Measurements from ENCODE around the gene FBRSL1. TPM values are rescaled to one million over a fixed set of nuclear protein-coding genes. Genes with fewer than 3 reads are reported as not detected.
A peak's percentile ranks its signal among the peaks of the same experiment; 100 is the strongest.

FBRSL1 gene
- total and polyA plus RNA-seq, 9 of the 15 experiments (the other 6 are each of a cell fraction or from before 2014, with no cell fraction given): 0.24 to 129 (median 7.3) TPM

DNA sequence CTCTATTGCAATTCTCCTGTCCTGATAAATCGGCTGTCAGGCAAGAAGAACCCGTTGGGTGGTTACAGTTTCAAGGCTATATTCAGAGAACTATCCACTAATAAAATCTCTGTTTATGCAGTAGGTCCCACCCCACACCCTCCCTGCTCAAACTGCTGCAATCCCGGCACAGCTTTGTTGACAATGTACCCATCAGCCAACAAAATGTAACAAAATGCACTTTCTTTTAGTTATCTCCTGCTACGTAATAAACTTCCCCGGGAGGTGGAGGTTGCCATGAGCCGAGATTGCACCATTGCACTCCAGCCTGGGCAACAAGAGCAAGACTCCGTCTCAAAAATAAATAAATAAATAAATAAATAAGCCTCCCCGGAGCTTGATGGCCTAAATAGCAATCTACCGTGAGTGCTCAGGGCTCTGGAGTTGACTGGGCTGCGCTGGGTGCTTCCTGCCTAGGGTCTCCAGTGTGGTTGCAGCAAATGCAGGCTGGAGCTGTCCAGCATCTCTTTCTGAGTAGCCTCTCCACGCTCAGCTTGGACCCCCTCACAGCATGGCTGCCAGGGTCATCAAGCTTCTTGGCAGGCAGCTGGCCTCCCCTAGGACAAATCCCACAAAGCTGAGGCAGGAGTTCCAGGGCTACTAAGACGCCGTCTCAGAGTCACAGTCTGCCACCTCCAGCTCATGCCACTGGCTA is 43.2 kb upstream of the FBRSL1 start:
- peaks cover 26 to 34% of the 10 kb centered on the region in 2 experiments; a peak in 3 of 5 replicates for H3K27me3 ChIP-seq (ENCODE audit: control insufficient read depth in 2 of 2, insufficient read depth in 2 of 2, low read length in 2 of 2)
- no peaks in the 10 kb centered on the region for H3K79me2 ChIP-seq (ENCODE audit: control insufficient read depth, insufficient read depth, low read length)
- H3K9me1 ChIP-seq (ENCODE audit: control insufficient read depth, insufficient read depth, low read length): no peaks in the 10 kb centered on the region
- peaks cover 0 to 39% of the 10 kb centered on the region in 2 experiments; a peak in 3 of 5 replicates for H3K4me1 ChIP-seq (replicated peaks in 1 of 2; ENCODE audit: control insufficient read depth in 2 of 2, insufficient read depth in 2 of 2, low read length in 2 of 2)
- FAIRE-seq (no peak), ATAC-seq (no peak), DNase-seq (ENCODE audit: extremely low read depth in 1 of 4, low spot score in 3 of 4) (no peak)
- H3K9me3 ChIP-seq (replicated peaks; ENCODE audit: control insufficient read depth, insufficient read depth, low read depth, low read length): peaks cover 2% of the 10 kb centered on the region; the same call in 1 of the 2 replicates
- WGBS (ENCODE audit: insufficient coverage, low coverage, missing lambda C conversion rate): 67% methylated on average over 13 of the region's 13 CpGs
- H3K9ac ChIP-seq (ENCODE audit: insufficient read depth in 1 of 2, low read depth in 2 of 2, low read length in 2 of 2): no peak overlapping the region; a peak in 1 of 4 replicates
- peak overlapping the region; percentile 90 for H3K4me3 ChIP-seq
- intact Hi-C loops (cut with micrococcal nuclease) (no loop called here), in situ Hi-C loops (cut with MboI) (no loop called here)
- ChIA-PET CTCF (ENCODE audit: low intra/inter-chr PET ratio) (no interaction called here), POLR2A (interaction anchor here (0.8 kb wide), 1 partner anchor 168 kb away, joined by 3 read pairs; no protein-coding TSS in a partner anchor)
- no peaks in the 10 kb centered on the region for H3K36me3 ChIP-seq (ENCODE audit: control insufficient read depth, insufficient read depth, low read length)
- H4K20me1 ChIP-seq (replicated peaks; ENCODE audit: control insufficient read depth, insufficient read depth, low read length): no peaks in the 10 kb centered on the region
- BruUV-seq (replicated peaks): TSS peak; percentile 69
- peak overlapping the region; percentile 96 for H2AFZ ChIP-seq (ENCODE audit: low read depth, low read length)
- peak overlapping the region; percentile 98 for H3K4me2 ChIP-seq (ENCODE audit: insufficient read depth, low read length)
- peak overlapping the region; percentile 18; the same call in 1 of the 3 replicates for H3K27ac ChIP-seq (ENCODE audit: extremely low read depth, low read depth, low read length)
- TF ChIP-seq, protein P1, sequence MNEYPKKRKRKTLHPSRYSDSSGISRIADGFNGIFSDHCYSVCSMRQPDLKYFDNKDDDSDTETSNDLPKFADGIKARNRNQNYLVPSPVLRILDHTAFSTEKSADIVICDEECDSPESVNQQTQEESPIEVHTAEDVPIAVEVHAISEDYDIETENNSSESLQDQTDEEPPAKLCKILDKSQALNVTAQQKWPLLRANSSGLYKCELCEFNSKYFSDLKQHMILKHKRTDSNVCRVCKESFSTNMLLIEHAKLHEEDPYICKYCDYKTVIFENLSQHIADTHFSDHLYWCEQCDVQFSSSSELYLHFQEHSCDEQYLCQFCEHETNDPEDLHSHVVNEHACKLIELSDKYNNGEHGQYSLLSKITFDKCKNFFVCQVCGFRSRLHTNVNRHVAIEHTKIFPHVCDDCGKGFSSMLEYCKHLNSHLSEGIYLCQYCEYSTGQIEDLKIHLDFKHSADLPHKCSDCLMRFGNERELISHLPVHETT (CRISPR knock-in tag; conservative IDR thresholded peaks at IDR 0.05 in 1 of 2, IDR thresholded peaks at IDR 0.05 in 1 of 2): no peak
- TF ChIP-seq, protein P2, sequence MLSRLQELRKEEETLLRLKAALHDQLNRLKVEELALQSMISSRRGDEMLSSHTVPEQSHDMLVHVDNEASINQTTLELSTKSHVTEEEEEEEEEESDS (CRISPR knock-in tag; IDR thresholded peaks at IDR 0.05): no peak
- TF ChIP-seq U2AF2 (optimal IDR thresholded peaks at IDR 0.05; ENCODE audit: low read depth, low read length) (no peak), ZNF764 (CRISPR knock-in tag; IDR thresholded peaks at IDR 0.05; ENCODE audit: low read depth) (no peak), ZNF449 (CRISPR knock-in tag; IDR thresholded peaks at IDR 0.05) (no peak), HMGN3 (IDR thresholded peaks at IDR 0.05; ENCODE audit: borderline replicate concordance, extremely low read depth, insufficient read length, low read depth, low read length) (no peak), CAMTA2 (CRISPR knock-in tag; conservative IDR thresholded peaks at IDR 0.05) (no peak)
- TF ChIP-seq, protein P3, sequence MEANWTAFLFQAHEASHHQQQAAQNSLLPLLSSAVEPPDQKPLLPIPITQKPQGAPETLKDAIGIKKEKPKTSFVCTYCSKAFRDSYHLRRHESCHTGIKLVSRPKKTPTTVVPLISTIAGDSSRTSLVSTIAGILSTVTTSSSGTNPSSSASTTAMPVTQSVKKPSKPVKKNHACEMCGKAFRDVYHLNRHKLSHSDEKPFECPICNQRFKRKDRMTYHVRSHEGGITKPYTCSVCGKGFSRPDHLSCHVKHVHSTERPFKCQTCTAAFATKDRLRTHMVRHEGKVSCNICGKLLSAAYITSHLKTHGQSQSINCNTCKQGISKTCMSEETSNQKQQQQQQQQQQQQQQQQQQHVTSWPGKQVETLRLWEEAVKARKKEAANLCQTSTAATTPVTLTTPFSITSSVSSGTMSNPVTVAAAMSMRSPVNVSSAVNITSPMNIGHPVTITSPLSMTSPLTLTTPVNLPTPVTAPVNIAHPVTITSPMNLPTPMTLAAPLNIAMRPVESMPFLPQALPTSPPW (CRISPR knock-in tag; IDR thresholded peaks at IDR 0.05): no peak
- TF ChIP-seq, protein P4, sequence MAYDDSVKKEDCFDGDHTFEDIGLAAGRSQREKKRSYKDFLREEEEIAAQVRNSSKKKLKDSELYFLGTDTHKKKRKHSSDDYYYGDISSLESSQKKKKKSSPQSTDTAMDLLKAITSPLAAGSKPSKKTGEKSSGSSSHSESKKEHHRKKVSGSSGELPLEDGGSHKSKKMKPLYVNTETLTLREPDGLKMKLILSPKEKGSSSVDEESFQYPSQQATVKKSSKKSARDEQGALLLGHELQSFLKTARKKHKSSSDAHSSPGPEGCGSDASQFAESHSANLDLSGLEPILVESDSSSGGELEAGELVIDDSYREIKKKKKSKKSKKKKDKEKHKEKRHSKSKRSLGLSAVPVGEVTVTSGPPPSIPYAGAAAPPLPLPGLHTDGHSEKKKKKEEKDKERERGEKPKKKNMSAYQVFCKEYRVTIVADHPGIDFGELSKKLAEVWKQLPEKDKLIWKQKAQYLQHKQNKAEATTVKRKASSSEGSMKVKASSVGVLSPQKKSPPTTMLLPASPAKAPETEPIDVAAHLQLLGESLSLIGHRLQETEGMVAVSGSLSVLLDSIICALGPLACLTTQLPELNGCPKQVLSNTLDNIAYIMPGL (CRISPR knock-in tag; IDR thresholded peaks at IDR 0.05): no peak
- TF ChIP-seq, protein P5, sequence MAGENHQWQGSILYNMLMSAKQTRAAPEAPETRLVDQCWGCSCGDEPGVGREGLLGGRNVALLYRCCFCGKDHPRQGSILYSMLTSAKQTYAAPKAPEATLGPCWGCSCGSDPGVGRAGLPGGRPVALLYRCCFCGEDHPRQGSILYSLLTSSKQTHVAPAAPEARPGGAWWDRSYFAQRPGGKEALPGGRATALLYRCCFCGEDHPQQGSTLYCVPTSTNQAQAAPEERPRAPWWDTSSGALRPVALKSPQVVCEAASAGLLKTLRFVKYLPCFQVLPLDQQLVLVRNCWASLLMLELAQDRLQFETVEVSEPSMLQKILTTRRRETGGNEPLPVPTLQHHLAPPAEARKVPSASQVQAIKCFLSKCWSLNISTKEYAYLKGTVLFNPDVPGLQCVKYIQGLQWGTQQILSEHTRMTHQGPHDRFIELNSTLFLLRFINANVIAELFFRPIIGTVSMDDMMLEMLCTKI (IDR thresholded peaks at IDR 0.05; ENCODE audit: partially characterized antibody): no peak
